Measurements from ENCODE around the gene EVC.
"Not testable (repeated sequence)": the region's sequence is repeated elsewhere in the genome, so short reads cannot be mapped to it uniquely, and the experiment has no call there.

Gene EVC

DNA sequence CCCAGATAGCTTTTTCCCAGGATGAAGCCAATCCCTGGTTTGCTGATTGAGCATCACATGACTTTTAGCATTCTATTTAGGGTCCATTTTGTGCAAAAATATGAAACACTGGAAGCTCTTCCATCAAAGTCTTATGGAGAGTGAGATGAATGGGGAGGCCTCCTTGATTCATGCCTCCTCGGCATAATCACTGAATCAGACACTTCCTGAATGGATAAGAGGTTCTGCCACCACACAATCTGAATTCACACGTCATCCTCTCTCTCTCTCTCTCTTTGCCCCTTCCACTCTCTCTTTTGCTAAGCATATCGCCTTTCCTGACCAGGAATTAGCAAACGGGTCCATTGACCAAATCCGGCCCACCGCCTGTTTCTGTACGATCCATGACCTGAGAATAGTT lies 113.2 kb downstream of the EVC start:
- no peak overlapping the region for H3K9ac ChIP-seq (ENCODE audit: low read length in 2 of 2)
- H3K36me3 ChIP-seq (ENCODE audit: control insufficient read depth in 2 of 2, insufficient read depth in 2 of 2, low read length in 2 of 2) = peaks cover 24% of the 10 kb centered on the region in 2 donors
- no peaks in the 10 kb centered on the region for H3K27me3 ChIP-seq (ENCODE audit: control insufficient read depth in 1 of 2, insufficient read depth in 2 of 2, low read length in 2 of 2)
- H3K4me1 ChIP-seq (ENCODE audit: control insufficient read depth, insufficient read depth, low read length) = peaks cover 8% of the 10 kb centered on the region
- H3K27ac ChIP-seq (ENCODE audit: low read length) = no peak overlapping the region
- no peaks in the 10 kb centered on the region for H3K9me3 ChIP-seq (ENCODE audit: control insufficient read depth in 2 of 2, low read length in 2 of 2)
- H3K4me3 ChIP-seq (ENCODE audit: low read length in 2 of 2) = no peak overlapping the region

DNA sequence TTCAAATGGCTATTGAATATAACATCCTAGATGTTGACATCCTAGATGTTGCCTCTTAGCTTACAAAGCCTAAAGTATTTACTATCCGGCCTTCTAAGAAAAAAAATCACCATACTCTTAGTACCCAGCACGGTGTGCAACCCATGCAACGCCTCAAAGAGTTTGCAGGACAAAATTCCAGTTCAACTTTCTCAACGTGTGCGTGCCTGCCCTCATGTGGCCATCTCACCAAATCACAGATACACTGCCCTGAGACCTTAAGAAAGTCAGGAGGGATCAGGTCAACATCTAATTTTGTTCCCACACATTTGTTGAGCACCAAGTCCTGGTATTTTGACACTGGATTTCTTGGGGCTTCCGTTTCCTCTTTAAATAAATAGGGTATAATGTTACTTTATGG lies 113.6 kb downstream of the EVC start:
- H3K27ac ChIP-seq (ENCODE audit: low read length) = no peak overlapping the region
- peaks cover 8% of the 10 kb centered on the region for H3K4me1 ChIP-seq (ENCODE audit: control insufficient read depth, insufficient read depth, low read length)
- no peak overlapping the region for H3K4me3 ChIP-seq (ENCODE audit: low read length in 2 of 2)
- no peaks in the 10 kb centered on the region for H3K9me3 ChIP-seq (ENCODE audit: control insufficient read depth in 2 of 2, low read length in 2 of 2)
- peaks cover 22 to 24% of the 10 kb centered on the region in 2 donors for H3K36me3 ChIP-seq (ENCODE audit: control insufficient read depth in 2 of 2, insufficient read depth in 2 of 2, low read length in 2 of 2)
- no peak overlapping the region for H3K9ac ChIP-seq (ENCODE audit: low read length in 2 of 2)
- H3K27me3 ChIP-seq (ENCODE audit: control insufficient read depth in 1 of 2, insufficient read depth in 2 of 2, low read length in 2 of 2) = no peaks in the 10 kb centered on the region

DNA sequence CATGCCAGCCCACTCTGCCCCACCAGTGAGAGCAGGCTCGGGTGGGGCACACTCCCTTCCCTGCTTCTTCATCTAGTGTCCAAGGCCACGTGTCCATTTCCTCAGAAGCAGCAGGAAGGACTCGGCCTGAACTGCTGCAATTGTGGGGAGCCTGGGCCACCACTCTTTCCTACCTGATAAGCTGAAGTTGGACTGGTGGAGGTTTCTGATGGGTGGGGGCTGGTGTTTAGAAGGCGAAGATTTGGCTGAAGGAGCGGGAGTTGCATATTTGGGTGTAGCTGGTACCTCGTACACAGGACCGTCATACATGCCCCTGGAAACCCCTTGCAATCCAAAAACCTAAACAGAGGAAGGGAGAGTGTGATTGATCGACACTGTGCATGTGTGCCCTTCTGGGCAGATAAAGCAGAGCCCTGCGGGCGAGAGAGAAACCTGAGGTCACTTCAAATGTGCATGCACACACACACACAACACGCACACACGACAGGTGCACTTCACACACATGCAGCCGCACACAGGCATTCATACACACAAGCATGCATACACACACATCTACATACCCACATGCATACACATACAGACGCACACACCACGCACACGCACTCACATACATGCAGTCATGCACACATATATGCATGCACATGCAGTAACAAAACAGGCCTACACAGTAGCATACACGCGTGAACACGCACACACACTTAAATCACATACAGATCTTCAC lies 114.5 kb downstream of the EVC start:
- peaks cover 8% of the 10 kb centered on the region for H3K4me1 ChIP-seq (ENCODE audit: control insufficient read depth, insufficient read depth, low read length)
- no peaks in the 10 kb centered on the region for H3K9me3 ChIP-seq (ENCODE audit: control insufficient read depth in 2 of 2, low read length in 2 of 2)
- H3K27ac ChIP-seq (ENCODE audit: low read length) = no peak overlapping the region
- no peak overlapping the region for H3K4me3 ChIP-seq (ENCODE audit: low read length in 2 of 2)
- no peaks in the 10 kb centered on the region for H3K27me3 ChIP-seq (ENCODE audit: control insufficient read depth in 1 of 2, insufficient read depth in 2 of 2, low read length in 2 of 2)
- peaks cover 16 to 18% of the 10 kb centered on the region in 2 donors for H3K36me3 ChIP-seq (ENCODE audit: control insufficient read depth in 2 of 2, insufficient read depth in 2 of 2, low read length in 2 of 2)
- H3K9ac ChIP-seq (ENCODE audit: low read length in 2 of 2) = no peak overlapping the region

DNA sequence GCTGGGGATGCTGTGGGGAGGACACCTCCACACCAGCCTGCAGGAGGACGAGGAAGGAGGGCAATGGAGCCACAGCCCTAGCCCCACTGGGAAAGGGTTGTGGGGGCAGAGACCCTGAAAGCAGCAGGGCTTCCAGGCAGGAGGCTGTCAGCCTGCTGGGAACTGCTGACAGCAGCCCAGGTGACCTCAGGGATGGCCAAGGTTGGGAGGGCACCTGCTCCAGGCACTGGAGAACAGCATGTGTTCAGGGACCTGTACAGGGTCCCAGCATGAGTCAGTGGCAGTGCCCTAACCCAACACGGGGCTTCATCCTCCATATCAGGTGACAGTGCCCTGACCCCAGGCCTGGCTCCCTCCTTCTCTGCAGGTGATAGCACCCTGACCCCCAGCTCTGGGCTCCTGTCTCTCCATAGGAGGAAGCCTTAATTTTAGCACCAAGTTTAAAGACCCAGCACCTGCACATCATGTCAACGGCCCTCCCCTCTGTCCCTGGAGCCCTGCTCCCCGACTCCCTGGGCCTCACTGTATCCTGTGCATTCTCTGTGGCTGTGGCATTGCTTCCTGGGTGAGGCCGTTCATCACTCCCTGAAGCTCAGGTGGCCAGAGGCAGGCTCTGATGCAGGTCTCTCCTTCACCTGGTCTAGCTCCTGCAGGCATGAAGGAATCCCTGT lies 115.6 kb downstream of the EVC start:
- Histone ChIP-seq H3K27ac (ENCODE audit: low read length) (no peak overlapping the region), H3K4me3 (ENCODE audit: low read length in 2 of 2) (no peak overlapping the region), H3K36me3 (ENCODE audit: control insufficient read depth in 2 of 2, insufficient read depth in 2 of 2, low read length in 2 of 2) (peaks cover 10% of the 10 kb centered on the region in 2 donors), H3K4me1 (ENCODE audit: control insufficient read depth, insufficient read depth, low read length) (peaks cover 8% of the 10 kb centered on the region), H3K9ac (ENCODE audit: low read length in 2 of 2) (no peak overlapping the region), H3K9me3 (ENCODE audit: control insufficient read depth in 2 of 2, low read length in 2 of 2) (no peaks in the 10 kb centered on the region), H3K27me3 (ENCODE audit: control insufficient read depth in 1 of 2, insufficient read depth in 2 of 2, low read length in 2 of 2) (no peaks in the 10 kb centered on the region)

DNA sequence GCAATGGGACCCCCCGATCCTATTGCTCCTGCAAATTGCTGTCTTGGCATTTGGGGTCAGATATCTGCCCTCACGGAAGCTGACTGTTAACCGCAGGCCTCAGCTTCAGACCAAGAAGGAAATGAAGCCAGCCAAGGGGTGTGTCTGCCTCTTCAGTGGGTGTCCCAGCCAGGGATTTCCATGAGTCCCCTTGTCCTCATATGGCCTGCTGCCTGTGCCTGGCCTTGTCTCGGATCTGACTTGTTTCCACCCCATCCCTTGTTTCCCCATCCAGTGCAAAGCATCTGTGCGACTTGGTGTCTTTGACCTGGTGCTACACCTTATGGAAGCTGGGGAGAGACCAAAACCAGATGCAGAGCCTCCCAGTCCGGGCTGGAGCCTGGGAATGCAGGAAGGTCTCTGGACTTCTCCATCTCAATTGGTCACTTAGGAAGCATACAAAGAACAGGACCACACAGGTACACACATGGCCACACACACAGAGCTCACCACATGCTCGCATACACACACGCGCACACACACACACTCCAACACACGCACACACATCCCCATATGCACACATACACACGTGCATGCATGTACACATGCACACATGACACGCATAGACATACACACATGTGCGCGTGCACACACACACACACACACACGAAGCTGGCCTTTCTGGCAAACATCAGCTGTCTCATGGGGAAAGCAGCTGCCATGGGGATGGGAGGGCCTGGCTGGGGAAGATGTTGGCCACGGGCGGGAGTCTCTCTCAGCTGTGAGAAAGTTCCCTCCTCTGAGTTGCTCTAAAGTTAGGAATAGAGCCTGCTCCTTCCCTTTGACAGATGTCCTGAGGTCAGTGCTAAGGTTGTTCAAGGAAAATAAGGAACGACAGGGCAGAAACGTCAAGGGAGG lies 116.4 kb downstream of the EVC start:
- Histone ChIP-seq H3K27me3 (ENCODE audit: control insufficient read depth in 1 of 2, insufficient read depth in 2 of 2, low read length in 2 of 2) (no peaks in the 10 kb centered on the region), H3K36me3 (ENCODE audit: control insufficient read depth in 2 of 2, insufficient read depth in 2 of 2, low read length in 2 of 2) (peaks cover 10% of the 10 kb centered on the region in 2 donors), H3K9me3 (ENCODE audit: control insufficient read depth in 2 of 2, low read length in 2 of 2) (no peaks in the 10 kb centered on the region), H3K9ac (ENCODE audit: low read length in 2 of 2) (no peak overlapping the region), H3K27ac (ENCODE audit: low read length) (no peak overlapping the region), H3K4me1 (ENCODE audit: control insufficient read depth, insufficient read depth, low read length) (peaks cover 8% of the 10 kb centered on the region), H3K4me3 (ENCODE audit: low read length in 2 of 2) (no peak overlapping the region)

DNA sequence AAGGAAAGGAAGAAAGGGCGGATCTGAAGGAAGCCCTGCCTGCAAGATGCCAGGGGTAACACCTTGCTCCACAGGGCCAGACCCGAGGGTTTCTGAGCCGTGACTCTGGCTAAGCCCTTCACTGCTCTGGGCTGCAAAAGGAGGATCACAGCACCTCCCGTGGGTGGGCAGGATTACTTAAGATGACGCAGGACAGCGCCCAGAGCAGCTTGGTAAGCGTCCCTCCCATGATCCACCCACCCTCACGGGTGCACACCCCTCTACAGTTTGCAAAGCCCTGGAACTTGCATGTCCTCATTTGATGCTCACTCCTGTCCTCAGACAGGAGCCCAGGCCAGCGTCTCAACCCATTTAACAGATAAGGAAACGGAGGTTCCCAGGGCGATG lies 117.0 kb downstream of the EVC start:
- peaks cover 5 to 10% of the 10 kb centered on the region in 2 donors for H3K36me3 ChIP-seq (ENCODE audit: control insufficient read depth in 2 of 2, insufficient read depth in 2 of 2, low read length in 2 of 2)
- H3K27me3 ChIP-seq (ENCODE audit: control insufficient read depth in 1 of 2, insufficient read depth in 2 of 2, low read length in 2 of 2) = no peaks in the 10 kb centered on the region
- H3K4me1 ChIP-seq (ENCODE audit: control insufficient read depth, insufficient read depth, low read length) = peaks cover 8% of the 10 kb centered on the region
- H3K9ac ChIP-seq (ENCODE audit: low read length in 2 of 2) = no peak overlapping the region
- no peak overlapping the region for H3K4me3 ChIP-seq (ENCODE audit: low read length in 2 of 2)
- no peaks in the 10 kb centered on the region for H3K9me3 ChIP-seq (ENCODE audit: control insufficient read depth in 2 of 2, low read length in 2 of 2)
- H3K27ac ChIP-seq (ENCODE audit: low read length) = no peak overlapping the region

DNA sequence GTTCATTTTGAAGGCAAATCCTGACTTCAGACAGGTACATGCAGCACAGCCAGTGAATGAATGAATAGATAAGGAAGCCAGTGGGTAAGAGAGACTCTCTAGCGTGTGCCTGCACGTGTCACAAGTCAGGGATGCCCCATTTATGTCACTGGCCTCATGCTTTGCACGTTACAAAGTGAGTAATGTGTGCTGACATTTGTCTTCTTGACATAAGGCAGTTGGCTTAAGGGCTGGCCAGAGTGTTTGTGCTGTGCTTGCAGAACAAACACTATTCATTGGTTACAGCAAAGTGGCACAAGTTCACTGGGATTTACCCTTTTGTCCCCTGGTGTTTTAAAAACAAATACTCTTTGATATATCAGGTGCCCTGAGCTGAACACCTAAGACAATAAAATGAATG lies 125.9 kb downstream of the EVC start:
- H3K9ac ChIP-seq (ENCODE audit: low read length in 2 of 2) = no peak overlapping the region
- no peaks in the 10 kb centered on the region for H3K4me1 ChIP-seq (ENCODE audit: control insufficient read depth, insufficient read depth, low read length)
- no peak overlapping the region for H3K4me3 ChIP-seq (ENCODE audit: low read length in 2 of 2)
- no peaks in the 10 kb centered on the region for H3K36me3 ChIP-seq (ENCODE audit: control insufficient read depth in 2 of 2, insufficient read depth in 2 of 2, low read length in 2 of 2)
- H3K9me3 ChIP-seq (ENCODE audit: control insufficient read depth in 2 of 2, low read length in 2 of 2) = no peaks in the 10 kb centered on the region
- H3K27me3 ChIP-seq (ENCODE audit: control insufficient read depth in 1 of 2, insufficient read depth in 2 of 2, low read length in 2 of 2) = no peaks in the 10 kb centered on the region
- no peak overlapping the region for H3K27ac ChIP-seq (ENCODE audit: low read length)

DNA sequence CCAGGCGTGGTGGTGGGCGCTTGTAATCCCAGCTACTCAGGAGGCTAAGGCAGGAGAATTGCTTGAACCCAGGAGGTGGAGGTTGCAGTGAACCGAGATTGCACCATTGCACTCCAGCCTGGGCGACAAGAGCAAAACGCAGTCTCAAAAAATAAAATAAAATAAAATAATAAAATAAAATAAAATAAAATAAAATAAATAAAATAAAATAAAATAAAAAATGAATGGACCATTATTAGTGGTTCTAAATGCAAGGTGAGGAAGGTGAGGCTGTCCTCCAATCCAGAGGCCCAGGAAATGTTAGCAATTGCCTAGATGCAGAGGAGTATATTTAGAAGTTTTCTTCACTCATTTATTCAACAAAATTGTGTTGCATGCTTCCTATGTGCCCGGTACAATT lies 126.5 kb downstream of the EVC start:
- H3K36me3 ChIP-seq (ENCODE audit: control insufficient read depth in 2 of 2, insufficient read depth in 2 of 2, low read length in 2 of 2); H3K27me3 ChIP-seq (ENCODE audit: control insufficient read depth in 1 of 2, insufficient read depth in 2 of 2, low read length in 2 of 2); H3K27ac ChIP-seq (ENCODE audit: low read length): not testable (repeated sequence)

DNA sequence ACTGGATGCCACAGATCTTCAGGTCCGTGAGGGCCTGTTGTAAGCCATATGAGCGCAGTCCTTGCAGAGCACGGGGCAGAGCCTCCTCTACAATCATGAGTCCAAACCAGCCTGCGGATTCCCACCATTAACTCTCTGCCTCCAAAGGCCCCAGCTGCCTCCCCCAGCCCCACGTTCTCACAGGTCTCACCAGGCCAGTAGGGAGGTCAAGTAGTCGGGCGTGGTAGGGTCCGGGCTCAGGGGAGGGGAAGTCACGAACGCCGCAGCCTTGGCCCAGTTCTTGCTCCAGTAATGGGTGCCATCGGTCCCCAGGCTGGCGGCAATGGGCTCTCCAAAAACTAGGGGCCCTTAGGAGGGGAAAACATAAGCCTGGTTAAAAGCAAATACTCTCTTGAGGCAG lies 128.3 kb downstream of the EVC start:
- H3K27ac ChIP-seq (ENCODE audit: low read length) = peak overlapping the region; percentile 11

More for the DNA sequence above, 126.5 kb downstream of the EVC start:
- H3K4me1 ChIP-seq (ENCODE audit: control insufficient read depth, insufficient read depth, low read length); H3K4me3 ChIP-seq (ENCODE audit: low read length in 2 of 2); H3K9ac ChIP-seq (ENCODE audit: low read length in 2 of 2); H3K9me3 ChIP-seq (ENCODE audit: control insufficient read depth in 2 of 2, low read length in 2 of 2): not testable (repeated sequence)

DNA sequence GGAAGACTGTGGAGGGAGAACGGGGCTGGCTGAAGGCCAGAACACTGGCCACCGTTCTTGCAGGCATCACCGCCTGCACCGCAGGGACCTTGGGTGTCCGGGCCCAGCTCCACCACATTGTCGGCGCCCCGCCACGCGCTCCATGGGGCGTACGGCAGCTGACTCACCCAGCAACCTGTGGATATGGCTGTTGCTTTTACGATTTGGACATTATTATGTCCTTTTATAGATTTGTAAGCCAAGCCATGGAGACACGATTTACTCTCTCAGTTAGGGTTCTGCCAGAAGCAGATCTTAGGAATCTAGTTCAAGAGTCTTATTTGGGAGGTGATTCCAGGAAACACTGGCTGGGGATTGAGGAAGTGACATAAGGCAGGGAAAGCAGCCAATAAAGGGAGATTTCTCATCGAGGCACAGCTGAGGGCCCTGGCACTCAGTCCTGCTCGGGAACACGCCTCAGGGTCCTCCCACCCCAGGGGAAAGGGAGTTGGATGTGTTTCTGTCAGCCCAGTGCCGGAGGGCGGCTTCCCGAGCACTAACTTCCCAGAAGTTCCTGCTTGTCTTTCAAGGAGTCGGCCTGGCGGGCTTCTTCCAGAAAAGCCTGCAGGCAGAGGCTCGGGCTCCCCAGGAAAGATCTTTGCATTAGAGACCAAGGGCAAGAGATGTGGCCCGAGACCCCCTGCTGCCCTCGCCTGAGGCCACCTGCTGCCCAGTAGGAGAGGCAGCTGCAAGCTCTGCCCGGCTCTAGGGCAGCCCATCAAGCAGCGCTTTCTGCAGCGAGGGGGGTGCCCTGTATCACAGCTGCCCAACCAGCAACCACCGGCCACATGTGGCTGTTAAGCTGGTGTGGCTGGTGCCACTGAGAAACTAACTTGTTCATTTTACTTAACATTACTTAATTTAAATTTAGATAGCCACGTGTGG lies 129.0 kb downstream of the EVC start:
- Histone ChIP-seq H3K36me3 (ENCODE audit: control insufficient read depth in 2 of 2, insufficient read depth in 2 of 2, low read length in 2 of 2) (no peaks in the 10 kb centered on the region), H3K9me3 (ENCODE audit: control insufficient read depth in 2 of 2, low read length in 2 of 2) (no peaks in the 10 kb centered on the region), H3K27ac (ENCODE audit: low read length) (peak overlapping the region; percentile 11), H3K27me3 (ENCODE audit: control insufficient read depth in 1 of 2, insufficient read depth in 2 of 2, low read length in 2 of 2) (no peaks in the 10 kb centered on the region), H3K4me1 (ENCODE audit: control insufficient read depth, insufficient read depth, low read length) (peaks cover 9% of the 10 kb centered on the region), H3K4me3 (ENCODE audit: low read length in 2 of 2) (peak overlapping the region in 1 of 2 donors; percentile 57), H3K9ac (ENCODE audit: low read length in 2 of 2) (no peak overlapping the region)

More for the DNA sequence above, 128.3 kb downstream of the EVC start:
- Histone ChIP-seq H3K4me1 (ENCODE audit: control insufficient read depth, insufficient read depth, low read length) (peaks cover 2% of the 10 kb centered on the region), H3K36me3 (ENCODE audit: control insufficient read depth in 2 of 2, insufficient read depth in 2 of 2, low read length in 2 of 2) (no peaks in the 10 kb centered on the region), H3K9me3 (ENCODE audit: control insufficient read depth in 2 of 2, low read length in 2 of 2) (no peaks in the 10 kb centered on the region), H3K27me3 (ENCODE audit: control insufficient read depth in 1 of 2, insufficient read depth in 2 of 2, low read length in 2 of 2) (no peaks in the 10 kb centered on the region), H3K4me3 (ENCODE audit: low read length in 2 of 2) (no peak overlapping the region), H3K9ac (ENCODE audit: low read length in 2 of 2) (no peak overlapping the region)

Measured in stomach smooth muscle (tissue), 2 donors.